HepG2 (cell line): ENCODE data around the gene ZNF561.

Experiments used
- CTCF ChIP-seq: sonication (generic); formaldehyde crosslinking; IDR thresholded peaks from 2 replicates; pipeline ENCODE4 v1.5.0; 2020; ENCODE audit warnings: mild to moderate bottlenecking, missing genetic modification reagents, moderate library complexity
- ZEB1 ChIP-seq: IDR thresholded peaks from 2 replicates; pipeline ENCODE4 v1.6.1; 2012; ENCODE audit warnings: mild to moderate bottlenecking, low read depth, inconsistent platforms; ENCODE audit not compliant: insufficient replicate concordance
- ZNF281 ChIP-seq: sonication (generic); formaldehyde crosslinking; IDR thresholded peaks from 2 replicates; pipeline ENCODE4 v1.4.0; 2020; ENCODE audit warnings: missing genetic modification reagents, borderline replicate concordance
- ZNF780A ChIP-seq: sonication (generic); formaldehyde crosslinking; IDR thresholded peaks from 2 replicates; pipeline ENCODE4 v1.8.0; 2022; ENCODE audit warnings: mild to moderate bottlenecking, missing genetic modification reagents, moderate library complexity
- TF ChIP-seq, protein P1 (sequence below): sonication (generic); formaldehyde crosslinking; conservative IDR thresholded peaks from 2 replicates; pipeline ENCODE4 v1.4.0; 2020; ENCODE audit warnings: missing genetic modification reagents

DNA sequence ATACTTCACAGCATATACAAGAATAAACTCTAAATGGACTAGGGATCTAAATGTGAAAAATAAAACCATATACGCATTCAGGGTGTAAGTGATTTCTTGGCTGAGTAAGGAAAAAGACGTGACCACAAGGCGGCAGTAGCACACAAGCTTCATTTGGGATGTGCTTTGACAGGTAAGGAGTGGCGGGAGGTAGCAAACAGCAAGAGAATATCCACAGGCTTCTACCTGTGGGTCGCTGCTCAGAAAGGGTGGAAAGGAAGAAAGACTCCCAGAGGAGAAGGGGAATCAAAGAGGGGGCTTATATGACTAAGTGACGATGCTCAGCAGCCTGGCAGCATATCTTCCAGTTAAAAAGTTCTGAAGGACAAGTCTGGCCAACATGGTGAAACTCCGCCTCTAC, 34.3 kb downstream of the ZNF561 start:
- no peak for TF ChIP-seq ZEB1
- peak; percentile 90 for TF ChIP-seq CTCF (CRISPR knock-in tag)
- no peak for TF ChIP-seq ZNF281 (CRISPR knock-in tag)
- no peak for TF ChIP-seq ZNF780A (CRISPR knock-in tag)
- TF ChIP-seq, protein P1, sequence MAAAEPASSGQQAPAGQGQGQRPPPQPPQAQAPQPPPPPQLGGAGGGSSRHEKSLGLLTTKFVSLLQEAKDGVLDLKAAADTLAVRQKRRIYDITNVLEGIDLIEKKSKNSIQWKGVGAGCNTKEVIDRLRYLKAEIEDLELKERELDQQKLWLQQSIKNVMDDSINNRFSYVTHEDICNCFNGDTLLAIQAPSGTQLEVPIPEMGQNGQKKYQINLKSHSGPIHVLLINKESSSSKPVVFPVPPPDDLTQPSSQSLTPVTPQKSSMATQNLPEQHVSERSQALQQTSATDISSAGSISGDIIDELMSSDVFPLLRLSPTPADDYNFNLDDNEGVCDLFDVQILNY (CRISPR knock-in tag): no peak
